Tibial nerve (tissue), 4 donors: ENCODE data around the gene FNBP1L. TPM values are rescaled to one million over a fixed set of nuclear protein-coding genes. Genes with fewer than 3 reads are reported as not detected.

Source experiments
- DNase-seq, 2 donors: peaks; one replicate each; pipeline ENCODE4 v3.0.0-alpha.2; 2019; ENCODE audit warnings: low spot score in 2 of 2
- H3K27ac ChIP-seq, 4 donors: fragments of 200-600 bp; sonication (generic) in 3 of 4; one replicate each; pipeline ENCODE4 v1.5.1; 2017 to 2019; ENCODE audit warnings: mild to moderate bottlenecking in 1 of 4
- H3K27me3 ChIP-seq, 2 donors: fragments of 200-600 bp; sonication (generic) in 1 of 2; one replicate each; pipeline versions ENCODE4 v1.5.1 to v1.6.0; 2017 to 2019
- H3K36me3 ChIP-seq, 3 donors: fragments of 200-600 bp; sonication (generic); one replicate each; pipeline ENCODE4 v1.5.1; 2018 to 2019
- H3K4me1 ChIP-seq, 4 donors: fragments of 200-600 bp; sonication (generic) in 3 of 4; one replicate each; pipeline ENCODE4 v1.5.1; 2017 to 2019
- H3K4me3 ChIP-seq, 4 donors: fragments of 200-600 bp; sonication (generic) in 3 of 4; one replicate each; pipeline ENCODE4 v1.5.1; 2017 to 2019; ENCODE audit warnings: mild to moderate bottlenecking in 1 of 4, moderate library complexity in 1 of 4
- H3K9me3 ChIP-seq, 4 donors: fragments of 200-600 bp; sonication (generic) in 3 of 4; one replicate each; pipeline ENCODE4 v1.5.1; 2017 to 2019
- EP300 ChIP-seq, 2 donors: sonication (generic); formaldehyde crosslinking; IDR thresholded peaks; one replicate each; pipeline ENCODE4 v1.6.1; 2017; ENCODE audit warnings: antibody characterized with exemption in 2 of 2, mild to moderate bottlenecking in 1 of 2
- POLR2A ChIP-seq, 2 donors: fragments of 450-650 bp; IDR thresholded peaks; one replicate each; pipeline ENCODE4 v1.6.1; 2017; ENCODE audit warnings: antibody characterized with exemption in 2 of 2, mild to moderate bottlenecking in 2 of 2, moderate library complexity in 2 of 2
- WGBS, 2 donors: methylation state at CpG; one replicate each; pipeline ENCODE4 v1.1.5; 2018; 5-methylcytosine and 5-hydroxymethylcytosine counted together
- total RNA-seq, 4 donors: library from RNA; depleted of rRNA; stranded (reverse); fragments of >200 nt; gene quantifications; one replicate each; pipeline ENCODE4 v1.1.0, GENCODE V29; 2016
- TF ChIP-seq, protein P1 (sequence below), 5 experiments: fragments of 200-600 bp in 3 of 5; fragments of 450-650 bp in 2 of 5; sonication (generic) in 3 of 5; IDR thresholded peaks; one replicate each; pipeline ENCODE4 v1.5.1; 2016 to 2019; ENCODE audit warnings: antibody characterized with exemption in 5 of 5, mild to moderate bottlenecking in 3 of 5, moderate library complexity in 2 of 5

FNBP1L gene
- total RNA-seq, 4 donors from 2014 or later = 18.3 to 23.2 (median 20.5) TPM

DNA sequence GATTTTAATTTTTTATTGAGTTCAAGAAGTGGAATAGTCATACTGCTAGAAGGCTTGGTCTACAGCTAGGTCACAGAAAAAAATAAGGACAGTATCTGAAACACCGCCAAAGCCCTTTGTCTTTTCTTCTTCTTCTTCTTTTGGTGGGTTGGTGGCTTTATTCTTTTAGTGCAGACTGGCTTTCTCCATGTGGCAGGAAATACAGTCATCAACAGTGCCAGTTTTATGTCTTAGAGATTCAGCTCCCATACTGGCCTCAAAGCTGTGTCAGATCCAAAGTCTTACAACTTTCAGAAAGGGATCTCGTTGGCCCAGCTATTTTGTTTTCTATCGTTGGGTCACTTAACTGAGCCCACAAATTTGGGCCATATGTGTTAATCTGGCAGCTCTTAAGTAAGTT lies 58.2 kb downstream of the FNBP1L start:
- no peaks in the 10 kb centered on the region for H3K4me1 ChIP-seq
- TF ChIP-seq, protein P1, sequence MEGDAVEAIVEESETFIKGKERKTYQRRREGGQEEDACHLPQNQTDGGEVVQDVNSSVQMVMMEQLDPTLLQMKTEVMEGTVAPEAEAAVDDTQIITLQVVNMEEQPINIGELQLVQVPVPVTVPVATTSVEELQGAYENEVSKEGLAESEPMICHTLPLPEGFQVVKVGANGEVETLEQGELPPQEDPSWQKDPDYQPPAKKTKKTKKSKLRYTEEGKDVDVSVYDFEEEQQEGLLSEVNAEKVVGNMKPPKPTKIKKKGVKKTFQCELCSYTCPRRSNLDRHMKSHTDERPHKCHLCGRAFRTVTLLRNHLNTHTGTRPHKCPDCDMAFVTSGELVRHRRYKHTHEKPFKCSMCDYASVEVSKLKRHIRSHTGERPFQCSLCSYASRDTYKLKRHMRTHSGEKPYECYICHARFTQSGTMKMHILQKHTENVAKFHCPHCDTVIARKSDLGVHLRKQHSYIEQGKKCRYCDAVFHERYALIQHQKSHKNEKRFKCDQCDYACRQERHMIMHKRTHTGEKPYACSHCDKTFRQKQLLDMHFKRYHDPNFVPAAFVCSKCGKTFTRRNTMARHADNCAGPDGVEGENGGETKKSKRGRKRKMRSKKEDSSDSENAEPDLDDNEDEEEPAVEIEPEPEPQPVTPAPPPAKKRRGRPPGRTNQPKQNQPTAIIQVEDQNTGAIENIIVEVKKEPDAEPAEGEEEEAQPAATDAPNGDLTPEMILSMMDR (IDR thresholded peaks at IDR 0.05) = no peak
- TF ChIP-seq POLR2A (IDR thresholded peaks at IDR 0.05) (no peak), EP300 (IDR thresholded peaks at IDR 0.05) (no peak)
- WGBS, 2 donors = 78 to 87% methylated on average over 3 of the region's 3 CpGs
- DNase-seq = no peak
- H3K9me3 ChIP-seq = no peaks in the 10 kb centered on the region
- H3K27me3 ChIP-seq = no peaks in the 10 kb centered on the region
- H3K36me3 ChIP-seq = peaks cover 0 to 10% (median 0%) of the 10 kb centered on the region in 3 donors
- H3K27ac ChIP-seq = no peak overlapping the region
- H3K4me3 ChIP-seq = no peak overlapping the region

DNA sequence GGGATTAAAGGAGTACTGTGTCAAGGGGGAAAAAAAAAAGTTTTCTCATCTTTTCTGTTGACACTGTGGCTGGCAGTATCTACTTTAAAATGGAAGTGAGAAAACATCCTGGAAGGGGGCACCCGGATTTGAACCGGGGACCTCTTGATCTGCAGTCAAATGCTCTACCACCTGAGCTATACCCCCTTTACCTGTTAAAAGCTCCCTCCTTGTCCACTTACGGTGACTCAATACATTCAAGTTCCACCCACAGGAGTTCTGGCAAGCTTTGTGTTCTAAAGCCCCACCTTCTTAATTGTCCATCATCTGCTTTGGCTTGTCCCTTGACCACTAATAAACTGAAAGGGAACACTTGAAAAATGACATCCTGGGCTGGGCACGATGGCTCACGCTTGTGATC lies 68.2 kb downstream of the FNBP1L start:
- WGBS, 2 donors = 92% methylated on average over 5 of the region's 5 CpGs
- H3K27ac ChIP-seq = no peak overlapping the region
- H3K4me1 ChIP-seq = no peaks in the 10 kb centered on the region
- H3K36me3 ChIP-seq = no peaks in the 10 kb centered on the region
- H3K27me3 ChIP-seq = no peaks in the 10 kb centered on the region
- H3K4me3 ChIP-seq = no peak overlapping the region
- H3K9me3 ChIP-seq = no peaks in the 10 kb centered on the region
- no peak for DNase-seq
- TF ChIP-seq EP300 (IDR thresholded peaks at IDR 0.05) = no peak
- TF ChIP-seq, protein P1 (IDR thresholded peaks at IDR 0.05) = no peak
- TF ChIP-seq POLR2A (IDR thresholded peaks at IDR 0.05) = no peak

DNA sequence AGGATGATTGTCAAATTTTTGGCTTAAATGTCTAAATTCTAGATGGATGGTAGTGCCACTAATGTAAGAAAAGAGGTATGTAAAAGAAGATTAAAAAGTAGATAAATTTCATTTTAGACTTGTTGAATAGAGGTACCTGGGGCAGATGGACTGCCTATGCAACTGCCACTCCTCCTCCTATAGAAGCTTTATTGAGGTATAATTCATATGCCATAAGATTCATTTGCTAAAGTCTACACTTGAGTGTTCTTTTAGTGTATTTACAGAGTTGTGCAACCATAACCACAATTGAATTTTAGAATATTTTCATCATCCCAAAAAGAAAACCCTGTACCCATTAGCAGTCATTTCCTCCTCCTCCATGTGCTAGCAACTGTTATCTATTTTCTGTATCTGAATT lies 70.6 kb downstream of the FNBP1L start:
- Histone ChIP-seq H3K9me3 (no peaks in the 10 kb centered on the region), H3K4me3 (no peak overlapping the region), H3K4me1 (no peaks in the 10 kb centered on the region), H3K27me3 (no peaks in the 10 kb centered on the region), H3K36me3 (no peaks in the 10 kb centered on the region), H3K27ac (no peak overlapping the region)
- DNase-seq = no peak
- TF ChIP-seq, protein P1 (IDR thresholded peaks at IDR 0.05) = no peak
- TF ChIP-seq EP300 (IDR thresholded peaks at IDR 0.05) (no peak), POLR2A (IDR thresholded peaks at IDR 0.05) (no peak)

- Histone ChIP-seq H3K27me3 (no peaks in the 10 kb centered on the region), H3K9me3 (no peaks in the 10 kb centered on the region), H3K36me3 (no peaks in the 10 kb centered on the region), H3K27ac (no peak overlapping the region), H3K4me3 (no peak overlapping the region), H3K4me1 (no peaks in the 10 kb centered on the region)
- DNase-seq = no peak
- WGBS, 2 donors = 60 to 70% methylated on average over 3 of the region's 3 CpGs
- TF ChIP-seq, protein P1 (IDR thresholded peaks at IDR 0.05) = no peak
- TF ChIP-seq POLR2A (IDR thresholded peaks at IDR 0.05) (no peak), EP300 (IDR thresholded peaks at IDR 0.05) (no peak)
These were observed 71.4 kb downstream of the FNBP1L start for GRCh38 chr1:93519199-93519829.

- no peaks in the 10 kb centered on the region for H3K9me3 ChIP-seq
- no peak overlapping the region for H3K4me3 ChIP-seq
- WGBS, 2 donors = 47 to 62% methylated on average over 2 of the region's 2 CpGs
- no peaks in the 10 kb centered on the region for H3K4me1 ChIP-seq
- H3K27ac ChIP-seq = no peak overlapping the region
- no peak for DNase-seq
- no peaks in the 10 kb centered on the region for H3K27me3 ChIP-seq
- H3K36me3 ChIP-seq = no peaks in the 10 kb centered on the region
- no peak for TF ChIP-seq POLR2A (IDR thresholded peaks at IDR 0.05)
- no peak for TF ChIP-seq EP300 (IDR thresholded peaks at IDR 0.05)
- TF ChIP-seq, protein P1 (IDR thresholded peaks at IDR 0.05) = no peak
These were observed 73.7 kb downstream of the FNBP1L start for GRCh38 chr1:93521618-93522017.
